ENCODE data around the gene CDC6. TPM values are rescaled to one million over a fixed set of nuclear protein-coding genes. Genes with fewer than 3 reads are reported as not detected.

CDC6 gene, protein sequence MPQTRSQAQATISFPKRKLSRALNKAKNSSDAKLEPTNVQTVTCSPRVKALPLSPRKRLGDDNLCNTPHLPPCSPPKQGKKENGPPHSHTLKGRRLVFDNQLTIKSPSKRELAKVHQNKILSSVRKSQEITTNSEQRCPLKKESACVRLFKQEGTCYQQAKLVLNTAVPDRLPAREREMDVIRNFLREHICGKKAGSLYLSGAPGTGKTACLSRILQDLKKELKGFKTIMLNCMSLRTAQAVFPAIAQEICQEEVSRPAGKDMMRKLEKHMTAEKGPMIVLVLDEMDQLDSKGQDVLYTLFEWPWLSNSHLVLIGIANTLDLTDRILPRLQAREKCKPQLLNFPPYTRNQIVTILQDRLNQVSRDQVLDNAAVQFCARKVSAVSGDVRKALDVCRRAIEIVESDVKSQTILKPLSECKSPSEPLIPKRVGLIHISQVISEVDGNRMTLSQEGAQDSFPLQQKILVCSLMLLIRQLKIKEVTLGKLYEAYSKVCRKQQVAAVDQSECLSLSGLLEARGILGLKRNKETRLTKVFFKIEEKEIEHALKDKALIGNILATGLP
- polyA plus RNA-seq (ENCODE audit: insufficient read length in 12 of 12): 10 to 100 TPM in 7 of 12 donors, 1 to 10 TPM in 4, not detected in 1; 7.5 to 17.4 (median 12.3) TPM
- long read RNA-seq, donor 1, partial matches to known transcripts: 0 of 1 reads
- long read RNA-seq, donor 1, other reads (novel, unspliced or antisense): 0 of 1 reads
- long read RNA-seq, donor 2, full-length matches to known transcripts: 5 of 5 reads
- long read RNA-seq, donor 2, partial matches to known transcripts: 0 of 5 reads
- long read RNA-seq, donor 2, other reads (novel, unspliced or antisense): 0 of 5 reads
- long read RNA-seq, donor 3: 0 reads
- long read RNA-seq, donor 4: 0 reads
- long read RNA-seq, donor 5, full-length matches to known transcripts: 2 of 2 reads
- long read RNA-seq, donor 5, partial matches to known transcripts: 0 of 2 reads
- long read RNA-seq, donor 5, other reads (novel, unspliced or antisense): 0 of 2 reads
- long read RNA-seq, donor 6, full-length matches to known transcripts: 3 of 3 reads
- long read RNA-seq, donor 6, partial matches to known transcripts: 0 of 3 reads
- long read RNA-seq, donor 6, other reads (novel, unspliced or antisense): 0 of 3 reads
- long read RNA-seq, donor 7, full-length matches to known transcripts: 2 of 2 reads
- long read RNA-seq, donor 7, partial matches to known transcripts: 0 of 2 reads
- long read RNA-seq, donor 7, other reads (novel, unspliced or antisense): 0 of 2 reads
- long read RNA-seq, donor 8, full-length matches to known transcripts: 4 of 4 reads
- long read RNA-seq, donor 8, partial matches to known transcripts: 0 of 4 reads
- long read RNA-seq, donor 8, other reads (novel, unspliced or antisense): 0 of 4 reads
- long read RNA-seq, donor 9, full-length matches to known transcripts: 1 of 1 reads
- long read RNA-seq, donor 9, partial matches to known transcripts: 0 of 1 reads
- long read RNA-seq, donor 9, other reads (novel, unspliced or antisense): 0 of 1 reads
- long read RNA-seq, donor 10: 0 reads
- long read RNA-seq, donor 11, full-length matches to known transcripts: 5 of 5 reads
- long read RNA-seq, donor 11, partial matches to known transcripts: 0 of 5 reads
- long read RNA-seq, donor 11, other reads (novel, unspliced or antisense): 0 of 5 reads

DNA sequence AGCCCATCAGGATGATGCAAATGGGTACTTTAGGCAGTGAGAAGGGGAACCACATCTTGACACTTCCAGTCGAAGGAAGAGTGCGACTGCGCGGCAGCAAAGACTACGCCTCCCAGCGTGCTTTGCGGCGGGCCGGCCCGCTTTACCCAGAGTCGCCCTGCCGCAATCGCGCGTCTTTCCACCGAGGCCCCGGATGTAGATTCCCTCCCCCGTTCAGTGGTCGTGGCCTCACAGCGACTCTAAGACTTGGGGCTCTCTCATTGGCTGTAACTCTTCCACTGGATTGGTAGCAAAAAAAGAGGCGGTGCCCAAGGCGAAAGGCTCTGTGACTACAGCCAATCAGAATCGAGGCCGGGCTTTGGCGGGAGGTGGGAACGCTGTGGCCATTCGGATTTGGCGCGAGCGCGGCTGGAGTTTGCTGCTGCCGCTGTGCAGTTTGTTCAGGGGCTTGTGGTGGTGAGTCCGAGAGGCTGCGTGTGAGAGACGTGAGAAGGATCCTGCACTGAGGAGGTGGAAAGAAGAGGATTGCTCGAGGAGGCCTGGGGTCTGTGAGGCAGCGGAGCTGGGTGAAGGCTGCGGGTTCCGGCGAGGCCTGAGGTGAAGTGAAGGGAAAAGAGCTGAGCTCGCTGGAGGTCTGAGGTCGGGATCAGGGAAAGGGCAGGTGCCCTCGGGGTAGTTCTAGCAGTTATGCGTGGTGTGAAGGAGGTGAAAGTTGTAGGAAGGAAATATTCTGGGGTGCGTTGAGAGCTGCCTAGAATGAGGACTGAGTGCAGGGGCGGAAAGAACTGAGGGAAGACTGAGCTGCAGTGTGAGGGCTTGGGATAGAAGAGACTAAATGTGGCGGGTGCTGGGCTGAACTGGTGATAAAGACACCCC is at the start of gene CDC6:
TSS of gene CDC6 (plus strand) at position 386 of the 876 bp plus-strand sequence. CDS start 1,542 bp downstream, outside the sequence.
- DNase-seq: peak; percentile 99

DNA sequence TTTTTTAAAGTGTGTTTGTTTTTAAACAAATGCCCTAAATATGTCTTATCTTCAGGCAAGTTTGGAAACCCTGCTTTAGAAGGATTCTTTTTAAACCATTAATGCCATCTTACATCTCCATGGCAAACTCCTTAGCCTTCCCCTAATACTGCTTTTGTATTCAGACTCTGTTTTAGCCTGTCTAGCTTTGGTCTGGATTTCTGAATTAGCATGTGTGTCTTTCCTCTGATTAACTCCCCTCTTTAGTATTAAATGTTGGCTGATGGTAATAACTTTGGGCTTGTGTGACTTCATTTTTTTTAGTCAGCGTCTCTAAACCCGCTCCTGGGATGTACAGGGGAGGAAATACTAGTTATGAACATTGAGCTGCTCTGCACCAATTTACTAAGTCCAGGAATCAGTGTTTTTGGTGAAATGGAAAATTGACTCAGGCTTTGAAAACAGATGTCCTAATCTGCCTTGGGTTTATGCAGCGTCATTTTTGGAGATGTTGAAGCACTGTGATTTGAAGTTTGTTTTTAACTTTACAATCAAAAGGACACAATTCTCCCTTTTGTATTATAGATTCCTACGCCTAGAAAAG is 46.3 kb upstream of the CDC6 start:
- DNase-seq: no peak

DNA sequence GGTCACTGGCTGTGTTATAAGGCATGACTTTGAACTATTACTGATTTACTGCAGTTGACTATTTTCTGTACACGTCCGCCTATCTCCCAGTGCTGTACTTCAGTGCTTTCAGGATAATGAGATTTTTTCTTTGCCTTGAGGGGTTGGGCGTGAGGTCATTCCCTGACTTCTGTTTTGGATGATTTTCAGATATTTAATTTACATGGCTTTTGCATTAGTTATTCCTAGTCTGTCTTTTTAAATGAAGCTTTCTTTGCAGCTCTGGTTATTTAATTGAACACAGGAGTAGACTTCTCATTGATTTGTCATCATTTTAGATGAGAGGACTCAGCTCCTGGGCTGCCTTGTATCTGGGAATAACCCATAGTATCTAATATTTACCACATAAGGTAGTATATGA is 44.9 kb upstream of the CDC6 start:
- DNase-seq: no peak

DNA sequence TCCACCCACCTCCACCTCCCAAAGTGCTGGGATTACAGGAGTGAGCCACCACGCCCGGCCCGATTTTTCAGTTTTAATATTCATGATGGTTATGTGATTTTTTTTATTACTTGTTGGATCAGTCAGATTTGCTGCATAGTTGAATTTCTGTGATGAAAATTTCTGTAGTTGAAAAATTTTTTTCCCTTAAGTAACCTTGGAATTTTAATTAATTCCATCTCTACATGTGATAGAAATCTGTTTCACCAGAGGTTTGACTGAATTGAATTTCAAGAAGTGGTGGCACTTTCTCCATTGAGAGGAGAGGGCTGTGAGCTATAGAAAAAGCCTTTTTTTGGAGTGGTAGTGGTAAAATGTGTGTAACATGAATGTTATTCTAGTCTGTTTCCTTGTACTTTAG is 43.9 kb upstream of the CDC6 start:
- DNase-seq: no peak

DNA sequence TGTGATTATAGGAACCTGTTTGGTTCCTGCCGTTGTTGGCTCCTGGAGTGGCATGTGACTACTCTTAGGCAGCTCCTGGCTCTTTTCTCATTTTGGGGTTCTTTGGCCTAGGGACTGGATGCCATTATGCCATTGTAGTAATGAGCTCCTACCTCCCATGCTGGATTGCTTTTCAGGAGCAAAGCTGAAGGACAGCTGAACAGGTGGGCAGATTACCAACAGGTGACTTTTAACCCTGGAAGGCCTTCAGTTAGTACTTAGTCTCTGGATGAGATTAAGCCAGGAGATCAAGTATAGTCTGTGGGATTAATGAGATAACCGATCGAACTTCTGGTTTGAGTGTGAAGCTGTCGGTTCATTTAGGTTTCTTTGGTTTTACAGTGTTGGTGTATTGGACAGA is 43.4 kb upstream of the CDC6 start:
- no peak for DNase-seq

DNA sequence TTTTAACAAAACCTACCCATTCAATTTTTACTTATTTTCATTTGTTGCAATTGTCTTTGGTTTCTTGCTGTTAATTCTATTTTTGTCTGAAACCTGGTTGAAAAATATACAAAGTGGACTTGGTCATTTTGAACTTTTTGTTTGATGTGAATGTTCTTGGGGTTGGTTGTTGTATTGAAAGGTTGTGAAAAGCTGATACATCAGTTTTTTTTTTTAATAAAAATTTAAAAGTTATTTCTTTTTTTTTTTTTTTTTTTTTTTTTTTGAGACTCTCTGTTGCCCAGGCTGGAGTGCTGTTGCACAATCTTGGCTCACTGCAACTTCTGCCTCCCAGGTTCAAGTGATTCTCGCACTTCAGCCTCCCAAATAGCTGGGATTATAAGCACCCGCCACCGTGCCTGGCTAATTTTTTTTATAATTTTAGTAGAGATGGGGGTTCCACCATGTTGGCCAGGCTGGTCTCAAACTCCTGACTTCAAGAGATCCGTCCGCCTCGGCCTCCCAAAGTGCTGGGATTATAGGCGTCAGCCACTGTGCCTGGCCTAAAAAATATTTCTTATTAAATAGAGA is 39.7 kb upstream of the CDC6 start:
- no peak for DNase-seq

DNA sequence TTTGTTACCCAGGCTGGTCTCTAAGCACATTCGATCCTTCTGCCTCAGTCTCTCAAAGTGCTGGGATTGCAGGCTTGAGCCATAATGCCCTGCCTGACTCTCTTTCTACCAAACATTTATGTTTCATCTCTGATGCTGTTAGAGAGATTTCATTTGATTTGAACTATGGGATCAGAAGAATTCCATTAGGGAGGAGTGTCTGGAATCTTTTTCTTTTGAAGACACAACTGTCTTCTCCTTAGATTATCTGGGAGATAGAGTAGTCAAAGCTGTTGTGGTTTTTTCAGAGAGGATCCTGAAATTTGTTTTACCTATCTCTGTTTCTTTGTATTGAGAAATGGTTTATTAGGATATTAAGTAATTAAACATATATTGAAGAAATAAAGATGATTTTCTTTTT is 39.2 kb upstream of the CDC6 start:
- DNase-seq: no peak

DNA sequence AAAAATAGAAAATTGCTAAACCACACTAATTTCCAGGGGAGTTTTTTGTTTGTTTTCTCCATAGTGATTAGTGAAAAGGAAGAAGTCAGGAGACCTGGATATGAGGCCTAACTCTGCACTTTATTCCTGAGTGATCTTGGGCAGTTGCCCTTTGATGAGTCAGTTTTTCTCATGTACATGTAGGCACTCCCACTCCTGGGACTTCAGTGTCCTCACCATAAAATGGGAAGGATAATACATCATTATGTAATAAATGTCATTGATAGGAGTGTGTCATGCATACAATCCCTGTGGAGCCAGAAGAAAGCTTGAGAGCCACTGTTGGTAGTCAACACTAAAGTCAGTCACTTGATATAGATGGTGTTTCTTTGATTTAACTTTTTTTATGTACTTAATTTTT is 36.1 kb upstream of the CDC6 start:
- DNase-seq: peak; percentile 65

DNA sequence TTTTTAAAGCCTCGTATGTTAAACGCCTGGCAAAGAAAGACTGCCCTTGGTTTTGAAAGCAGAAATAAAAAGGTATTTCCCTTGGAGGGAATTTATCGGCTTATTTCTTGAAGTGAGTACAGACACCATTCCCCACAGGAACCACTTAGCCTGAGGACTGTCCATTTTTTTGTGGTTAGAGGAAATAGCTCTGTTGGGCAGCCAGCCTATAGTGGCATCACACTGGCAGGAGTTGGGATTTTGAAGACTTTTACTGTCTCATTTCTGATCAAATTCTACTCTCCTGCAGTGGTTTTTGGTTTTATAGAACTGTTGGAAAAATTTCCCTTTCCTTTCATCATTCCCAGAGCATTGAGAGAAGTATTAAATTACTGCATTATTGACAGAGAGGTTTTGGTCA is 34.1 kb upstream of the CDC6 start:
- DNase-seq: no peak

DNA sequence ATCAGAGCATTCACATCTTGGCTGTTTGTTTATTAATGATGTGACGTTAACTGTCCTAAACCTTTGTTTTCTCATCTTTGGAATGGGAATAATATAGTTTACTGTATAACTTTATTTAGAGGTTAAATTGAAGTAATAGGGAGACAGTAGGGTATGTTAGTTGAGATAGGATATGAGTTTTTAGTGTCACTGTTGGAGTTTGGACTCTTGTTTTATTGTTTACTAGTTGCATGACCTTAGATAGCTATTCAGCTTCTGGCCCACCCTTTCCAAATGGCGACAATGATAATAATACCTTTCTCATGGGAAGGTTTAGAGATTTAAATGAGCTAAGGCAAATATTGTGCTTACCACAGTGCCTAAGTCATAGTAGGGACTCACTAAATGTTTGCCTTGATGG is 28.2 kb upstream of the CDC6 start:
- DNase-seq: no peak

DNA sequence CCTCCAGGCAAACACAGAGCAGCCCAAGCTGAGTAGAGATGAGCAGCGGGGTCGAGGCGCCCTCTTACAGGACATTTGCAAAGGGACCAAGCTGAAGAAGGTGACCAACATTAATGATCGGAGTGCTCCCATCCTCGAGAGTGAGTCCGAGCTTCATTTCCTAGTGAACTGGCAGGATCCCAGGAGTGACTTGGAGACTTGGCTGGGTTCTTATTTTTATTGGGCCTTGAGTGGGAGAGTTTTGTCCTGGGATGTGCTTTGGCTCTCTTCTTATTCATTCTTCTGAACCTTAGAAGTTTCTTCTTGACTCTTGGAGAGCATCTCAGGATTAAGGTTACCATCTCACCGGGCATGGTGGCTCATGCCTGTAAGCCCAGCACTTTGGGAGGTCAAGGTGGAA is 27.2 kb upstream of the CDC6 start:
- DNase-seq: no peak

DNA sequence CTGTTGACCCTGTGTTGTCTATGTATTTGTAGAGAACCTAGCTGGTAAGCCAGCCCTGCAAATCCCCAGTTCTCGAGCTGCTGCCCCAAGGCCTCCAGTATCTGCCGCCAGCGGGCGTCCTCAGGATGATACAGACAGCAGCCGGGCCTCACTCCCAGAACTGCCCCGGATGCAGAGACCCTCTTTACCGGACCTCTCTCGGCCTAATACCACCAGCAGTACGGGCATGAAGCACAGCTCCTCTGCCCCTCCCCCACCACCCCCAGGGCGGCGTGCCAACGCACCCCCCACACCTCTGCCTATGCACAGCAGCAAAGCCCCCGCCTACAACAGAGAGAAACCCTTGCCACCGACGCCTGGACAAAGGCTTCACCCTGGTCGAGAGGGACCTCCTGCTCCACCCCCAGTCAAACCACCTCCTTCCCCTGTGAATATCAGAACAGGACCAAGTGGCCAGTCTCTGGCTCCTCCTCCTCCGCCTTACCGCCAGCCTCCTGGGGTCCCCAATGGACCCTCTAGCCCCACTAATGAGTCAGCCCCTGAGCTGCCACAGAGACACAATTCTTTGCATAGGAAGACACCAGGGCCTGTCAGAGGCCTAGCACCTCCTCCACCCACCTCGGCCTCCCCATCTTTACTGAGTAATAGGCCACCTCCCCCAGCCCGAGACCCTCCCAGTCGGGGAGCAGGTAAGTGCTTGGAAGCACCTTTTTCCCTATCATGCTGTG is 23.1 kb upstream of the CDC6 start:
- no peak for DNase-seq

DNA sequence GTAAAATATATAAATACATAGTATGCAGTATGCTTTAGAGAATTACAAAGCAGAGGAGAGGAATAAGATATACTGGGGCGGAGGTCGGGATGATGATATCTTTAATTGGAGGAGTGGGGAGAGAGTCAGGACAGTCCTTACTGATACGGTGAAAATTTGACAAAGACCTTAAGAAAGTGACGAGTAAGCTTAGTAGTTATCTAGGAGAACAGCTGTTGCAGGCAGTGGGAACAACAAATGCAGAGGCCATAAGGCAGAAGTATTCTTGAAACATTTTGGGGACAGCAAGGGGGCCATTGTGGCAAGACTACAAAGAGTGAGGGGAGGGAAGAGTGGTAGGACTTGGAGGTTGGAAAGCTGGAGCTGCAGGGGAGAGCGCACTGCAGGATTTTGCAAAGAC is 22.3 kb upstream of the CDC6 start:
- no peak for DNase-seq

DNA sequence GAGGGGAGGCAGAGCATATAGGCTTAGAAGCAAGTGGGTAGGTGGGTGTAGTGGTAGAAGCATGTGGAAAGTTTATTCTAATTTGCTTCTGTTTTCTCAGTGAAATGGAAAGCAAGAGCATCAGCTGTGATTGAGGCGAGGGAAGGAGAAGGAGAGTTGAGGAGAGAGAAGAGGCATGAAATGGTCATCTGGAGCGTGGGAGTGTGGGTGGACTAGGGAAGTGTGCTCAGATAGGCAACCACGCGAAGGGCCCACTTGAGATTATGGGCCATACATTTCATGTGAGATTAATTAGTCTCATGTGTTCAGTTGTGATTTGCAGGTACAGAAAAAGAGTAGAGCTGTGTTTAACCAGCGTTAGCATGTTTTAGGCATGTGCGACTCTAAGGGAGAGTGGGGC is 20.8 kb upstream of the CDC6 start:
- DNase-seq: no peak

DNA sequence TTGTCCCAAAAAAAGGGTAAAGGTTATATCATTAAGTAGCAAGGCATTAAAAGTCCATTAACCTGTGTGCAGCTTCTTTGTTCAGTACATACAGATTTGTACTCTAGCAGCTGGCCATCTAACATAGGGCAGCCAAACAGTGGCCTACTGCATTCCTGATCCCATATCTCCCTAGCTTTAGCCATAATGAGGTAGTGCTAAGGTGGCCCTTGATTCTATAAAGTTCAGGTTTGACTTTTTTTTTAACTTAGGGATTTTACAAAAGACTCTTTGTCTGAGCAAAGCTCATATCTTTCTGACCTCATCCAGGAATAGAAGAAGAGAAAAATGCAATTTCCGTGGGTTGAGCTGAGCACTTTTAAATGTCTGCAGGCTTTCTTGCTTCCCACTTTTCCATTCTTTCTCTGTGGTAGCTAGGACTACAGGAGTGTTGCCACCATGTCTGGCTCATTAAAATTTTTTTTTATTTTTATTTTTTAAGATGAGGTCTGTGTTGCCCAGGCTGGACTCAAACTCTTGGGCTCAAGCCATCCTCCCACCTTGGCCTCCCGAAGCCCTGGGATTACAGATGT is 19.5 kb upstream of the CDC6 start:
- no peak for DNase-seq

DNA sequence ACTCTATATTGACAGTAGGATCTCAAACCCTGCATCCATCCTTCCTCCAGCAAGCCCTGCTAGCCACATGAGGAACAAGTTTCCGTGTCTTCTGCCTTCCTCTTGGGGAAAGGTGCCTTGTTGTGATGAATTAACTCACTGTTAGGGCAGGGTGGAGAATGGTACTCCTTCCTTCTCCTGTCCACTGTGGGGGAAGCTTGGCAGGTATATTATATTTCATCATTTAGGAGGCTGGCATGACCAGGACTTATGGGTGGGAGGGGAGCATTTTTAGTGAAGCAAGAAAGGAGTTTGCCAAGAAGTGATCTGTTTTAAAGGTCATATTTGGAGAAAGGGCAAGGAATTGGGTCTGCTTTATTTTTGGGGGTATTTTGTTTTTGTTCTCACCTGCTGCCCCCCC is 9.3 kb upstream of the CDC6 start:
- DNase-seq: no peak

DNA sequence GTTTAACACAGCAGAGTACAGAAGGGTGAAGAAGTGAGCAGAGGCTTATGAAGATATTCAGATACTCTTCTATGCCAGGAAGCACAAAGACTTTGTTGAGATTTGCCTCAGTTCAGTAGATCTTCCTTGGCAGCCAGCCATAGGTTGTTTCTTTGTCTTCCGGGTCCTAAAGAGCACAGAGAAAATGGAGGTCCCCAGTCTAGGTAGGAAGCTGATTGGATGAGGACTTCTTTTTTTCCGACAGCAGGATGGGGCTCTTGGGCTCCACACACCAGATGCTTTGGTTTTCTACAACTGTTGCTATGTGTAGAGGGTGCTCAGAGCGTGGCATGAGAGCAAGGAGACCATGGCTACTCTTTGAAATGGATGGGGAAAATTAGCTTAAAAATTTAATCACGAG is 8.3 kb upstream of the CDC6 start:
- no peak for DNase-seq

DNA sequence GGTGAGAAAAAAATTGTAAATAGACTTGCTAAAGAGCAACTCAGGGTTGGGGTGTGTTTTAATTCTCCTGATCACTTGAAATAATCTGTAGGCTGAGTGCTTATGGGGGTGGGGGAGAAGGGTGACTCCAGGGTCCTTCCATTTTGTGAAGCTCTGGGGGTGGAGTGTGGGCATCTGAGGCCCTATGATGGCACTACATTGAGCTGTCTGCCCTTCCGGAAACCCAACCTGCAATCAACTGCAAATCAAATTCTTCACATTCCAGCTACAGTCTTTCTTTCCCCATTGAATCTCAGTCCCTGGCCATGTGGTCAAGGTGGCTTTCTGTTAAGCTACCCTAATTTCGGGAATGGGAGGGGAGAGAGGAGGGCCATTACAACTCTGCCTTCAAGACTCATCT is 6.0 kb upstream of the CDC6 start:
- DNase-seq: no peak

Data from muscle of arm (tissue), 14 donors.